ENCODE results near the gene ZBTB16.

ZBTB16 gene

DNA sequence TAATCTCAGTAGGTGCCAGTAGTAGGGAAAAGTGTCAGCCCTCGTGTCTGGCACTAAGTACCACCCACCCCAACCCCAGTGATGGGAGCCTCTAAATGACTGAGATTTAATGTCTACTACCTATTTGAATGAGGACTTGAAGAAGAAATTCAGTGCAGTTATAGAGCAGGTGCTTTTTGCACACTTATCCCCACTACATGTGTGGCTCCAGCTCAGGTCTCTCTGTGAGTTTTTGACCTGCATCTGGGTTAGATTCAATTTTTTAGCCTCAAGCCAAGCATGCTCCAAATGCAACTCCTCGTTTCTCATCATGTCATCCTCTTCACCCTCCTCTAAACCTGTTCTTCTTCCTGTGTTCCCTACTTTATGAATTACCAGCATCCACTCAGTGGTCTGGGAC, 211.8 kb downstream of the ZBTB16 start:
- H3K4me1 Mint-ChIP-seq: peaks cover 4% of the 10 kb centered on the region
- no peak for DNase-seq
- H3K36me3 Mint-ChIP-seq (ENCODE audit: low read depth): no peaks in the 10 kb centered on the region
- no peak overlapping the region for H3K27ac Mint-ChIP-seq
- H3K27me3 Mint-ChIP-seq (ENCODE audit: low read depth, poor library complexity): peaks cover 14% of the 10 kb centered on the region
- H3K9me3 Mint-ChIP-seq: peaks cover 8% of the 10 kb centered on the region
- no peak overlapping the region for H3K4me3 Mint-ChIP-seq
- TF ChIP-seq CTCF (IDR thresholded peaks at IDR 0.05): no peak

DNA sequence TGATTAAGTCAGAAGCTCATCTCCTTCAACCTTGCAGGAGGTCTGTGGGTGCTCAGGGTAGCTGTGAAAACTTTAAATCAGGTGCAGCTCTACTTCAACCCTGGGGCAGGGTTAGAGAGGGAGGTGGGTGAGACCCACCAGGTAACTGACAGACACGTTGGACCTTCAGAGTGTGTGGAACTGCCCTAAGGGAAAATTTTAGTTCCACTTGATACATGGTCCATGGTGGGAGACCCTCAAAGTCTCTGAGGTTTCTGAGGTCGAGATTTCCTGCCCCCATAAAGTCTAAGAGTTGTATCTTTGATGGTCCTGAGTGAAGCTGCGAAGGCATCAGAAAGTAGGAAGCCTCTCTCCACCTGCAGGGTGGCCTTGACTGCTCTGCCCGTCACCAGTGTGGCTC, 212.8 kb downstream of the ZBTB16 start:
- no peak for DNase-seq
- no peak for TF ChIP-seq CTCF (IDR thresholded peaks at IDR 0.05)
- Mint-ChIP-seq H3K4me3 (no peak overlapping the region), H3K4me1 (peaks cover 4% of the 10 kb centered on the region), H3K27me3 (ENCODE audit: low read depth, poor library complexity) (peaks cover 20% of the 10 kb centered on the region), H3K27ac (no peak overlapping the region), H3K36me3 (ENCODE audit: low read depth) (no peaks in the 10 kb centered on the region), H3K9me3 (peaks cover 8% of the 10 kb centered on the region)

DNA sequence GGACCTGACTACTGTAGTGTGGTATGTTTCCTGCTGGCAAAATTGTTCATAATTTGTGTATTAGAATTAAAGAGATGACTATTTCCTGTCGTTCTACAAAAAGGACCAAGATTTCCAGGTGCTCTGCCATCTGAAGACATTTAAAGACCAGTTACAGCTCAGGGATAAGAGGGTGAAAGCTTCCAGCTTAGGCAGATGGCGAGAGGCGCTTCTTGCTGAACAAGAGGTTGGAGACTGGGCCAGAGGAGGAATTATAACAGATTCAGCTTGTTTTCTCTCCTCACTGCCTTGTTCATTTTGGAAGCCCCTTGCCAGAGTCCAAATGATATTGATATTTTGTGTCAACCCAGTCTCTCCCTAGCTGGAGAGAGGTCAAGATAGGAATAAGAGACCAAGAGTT, 213.6 kb downstream of the ZBTB16 start:
- TF ChIP-seq CTCF (IDR thresholded peaks at IDR 0.05): no peak
- Mint-ChIP-seq H3K36me3 (ENCODE audit: low read depth) (no peaks in the 10 kb centered on the region), H3K27ac (no peak overlapping the region), H3K27me3 (ENCODE audit: low read depth, poor library complexity) (peaks cover 22% of the 10 kb centered on the region), H3K4me3 (no peak overlapping the region), H3K4me1 (no peaks in the 10 kb centered on the region), H3K9me3 (peaks cover 8% of the 10 kb centered on the region)
- no peak for DNase-seq

GRCh38 chr11:114273890-114274635, 214.6 kb downstream of the ZBTB16 start:
- H3K27ac Mint-ChIP-seq: no peak overlapping the region
- no peaks in the 10 kb centered on the region for H3K4me1 Mint-ChIP-seq
- DNase-seq: no peak
- H3K9me3 Mint-ChIP-seq: peaks cover 8% of the 10 kb centered on the region
- H3K4me3 Mint-ChIP-seq: no peak overlapping the region
- no peaks in the 10 kb centered on the region for H3K36me3 Mint-ChIP-seq (ENCODE audit: low read depth)
- H3K27me3 Mint-ChIP-seq (ENCODE audit: low read depth, poor library complexity): peaks cover 28% of the 10 kb centered on the region
- no peak for TF ChIP-seq CTCF (IDR thresholded peaks at IDR 0.05)

GRCh38 chr11:114274637-114275036, 215.1 kb downstream of the ZBTB16 start:
- DNase-seq: no peak
- Mint-ChIP-seq H3K4me3 (no peak overlapping the region), H3K27me3 (ENCODE audit: low read depth, poor library complexity) (peaks cover 28% of the 10 kb centered on the region)

More at GRCh38 chr11:114274637-114275036, 215.1 kb downstream of the ZBTB16 start:
- TF ChIP-seq CTCF (IDR thresholded peaks at IDR 0.05): no peak
- H3K36me3 Mint-ChIP-seq (ENCODE audit: low read depth): no peaks in the 10 kb centered on the region
- no peak overlapping the region for H3K27ac Mint-ChIP-seq
- no peaks in the 10 kb centered on the region for H3K4me1 Mint-ChIP-seq
- peaks cover 8% of the 10 kb centered on the region for H3K9me3 Mint-ChIP-seq
